HCT116 (cell line): ENCODE results near the gene MRM1. TPM values are rescaled to one million over a fixed set of nuclear protein-coding genes. Genes with fewer than 3 reads are reported as not detected.

Experiments used
- ATAC-seq: fragments of 200-7000 bp; cut with Tn5 transposase; 2 replicates; pipeline ENCODE4 v1.9.1; 2020; ENCODE audit warnings: mild to moderate bottlenecking, moderate library complexity
- BruUV-seq: library from RNA; stranded (reverse); fragments of 400-500 nt; replicated peaks from 2 replicates; lab custom pipeline; 2021; lab: Mats Ljungman, UMichigan
- CTCF ChIA-PET: fragments of 300-600 bp; sonication (Branson Sonifier 250); formaldehyde crosslinking; loops from one replicate; lab custom pipeline; 2021; ENCODE audit warnings: antibody characterized with exemption; lab: Charles Lee
- POLR2A ChIA-PET: fragments of 300-600, 350-600 bp; sonication (Branson Sonifier 250); formaldehyde crosslinking; loops from one replicate; lab custom pipeline; 2021; ENCODE audit warnings: antibody characterized with exemption; lab: Charles Lee
- RAD21 ChIA-PET, 2 experiments: fragments of 300-600 bp; sonication (Branson Sonifier 250); formaldehyde crosslinking; loops; one replicate each; lab custom pipeline; 2023; ENCODE audit warnings: low total read pairs in 2 of 2; ENCODE audit not compliant: uncharacterized antibody in 2 of 2, unreplicated experiment in 2 of 2, low non-redundant PET in 1 of 2; lab: Charles Lee
- DNase-seq: peaks from one replicate; pipeline ENCODE4 v3.0.0-alpha.2; 2010; ENCODE audit warnings: low read depth, low spot score
- H2AFZ ChIP-seq: fragments of 200-600 bp; shearing (Covaris generic), sonication (generic); 2 replicates; pipeline ENCODE4 v1.6.1; 2017; ENCODE audit warnings: low read depth, mixed run types, mixed read lengths, antibody characterized with exemption, low read length; ENCODE audit not compliant: poor library complexity, severe bottlenecking
- H3K27ac ChIP-seq: 2 replicates; pipeline ENCODE4 v1.5.1; 2012; ENCODE audit warnings: low read depth, low read length
- H3K27me3 ChIP-seq: fragments of 200-600 bp; sonication (generic); 2 replicates; pipeline ENCODE4 v1.6.1; 2016; ENCODE audit warnings: mixed run types, low read length, mixed read lengths; ENCODE audit not compliant: insufficient read depth
- H3K36me3 ChIP-seq, 2 experiments: fragments of 200-500 bp in 1 of 2; fragments of 200-600 bp in 1 of 2; sonication (Bioruptor generic) in 1 of 2; sonication (generic) in 1 of 2; 2 replicates each; pipeline versions ENCODE4 v1.5.1 to v1.6.1; 2014 to 2016; ENCODE audit warnings: low read length in 2 of 2, inconsistent platforms in 1 of 2, mixed read lengths in 1 of 2, mixed run types in 1 of 2; ENCODE audit not compliant: insufficient read depth in 2 of 2, control insufficient read depth in 1 of 2
- H3K4me1 ChIP-seq, 2 experiments: fragments of 200-600 bp in 1 of 2; sonication (generic) in 1 of 2; 2 replicates each; pipeline versions ENCODE4 v1.5.1 to v1.6.1; 2012 to 2017; ENCODE audit warnings: low read length in 2 of 2, inconsistent platforms in 1 of 2, mild to moderate bottlenecking in 1 of 2, mixed read lengths in 1 of 2, mixed run types in 1 of 2, moderate library complexity in 1 of 2; ENCODE audit not compliant: insufficient read depth in 2 of 2, control insufficient read depth in 1 of 2
- H3K4me2 ChIP-seq: fragments of 200-600 bp; sonication (generic); 2 replicates; pipeline ENCODE4 v1.6.1; 2017; ENCODE audit warnings: mixed run types, low read length, mixed read lengths
- H3K4me3 ChIP-seq, 2 experiments: fragments of 200-600 bp in 1 of 2; sonication (generic) in 1 of 2; replicated peaks in 1 of 2; 2 replicates each; pipeline ENCODE4 v1.5.1; 2011 to 2016; ENCODE audit warnings: low read length in 2 of 2, control low read depth in 1 of 2, low read depth in 1 of 2, mild to moderate bottlenecking in 1 of 2, mixed read lengths in 1 of 2, mixed run types in 1 of 2
- H3K79me2 ChIP-seq: fragments of 200-600 bp; sonication (generic); 2 replicates; pipeline ENCODE4 v1.6.1; 2017; ENCODE audit warnings: mild to moderate bottlenecking, mixed run types, low read length, moderate library complexity, mixed read lengths; ENCODE audit not compliant: insufficient read depth
- H3K9ac ChIP-seq: fragments of 200-600 bp; sonication (generic); 2 replicates; pipeline ENCODE4 v1.6.1; 2016; ENCODE audit warnings: low read length, mixed read lengths
- H3K9me2 ChIP-seq: fragments of 200-600 bp; sonication (generic), shearing (Covaris generic); 2 replicates; pipeline ENCODE4 v1.6.1; 2017; ENCODE audit warnings: mixed run types, mild to moderate bottlenecking, moderate library complexity; ENCODE audit not compliant: insufficient read depth
- H3K9me3 ChIP-seq, 2 experiments: fragments of 200-500 bp in 1 of 2; fragments of 200-600 bp in 1 of 2; sonication (Bioruptor generic) in 1 of 2; sonication (generic) in 1 of 2; 2 replicates each; pipeline ENCODE4 v1.6.1; 2014 to 2017; ENCODE audit warnings: low read length in 2 of 2, mixed read lengths in 2 of 2, inconsistent platforms in 1 of 2, low read depth in 1 of 2, mild to moderate bottlenecking in 1 of 2, mixed run types in 1 of 2, moderate library complexity in 1 of 2; ENCODE audit not compliant: control insufficient read depth in 1 of 2, insufficient read depth in 1 of 2
- H4K20me1 ChIP-seq: fragments of 200-600 bp; sonication (generic), shearing (Covaris generic); 2 replicates; pipeline ENCODE4 v1.6.1; 2017; ENCODE audit warnings: mixed run types, mild to moderate bottlenecking, moderate library complexity; ENCODE audit not compliant: insufficient read depth
- CBX3 ChIP-seq: IDR thresholded peaks from 2 replicates; pipeline ENCODE4 v1.6.1; 2012; ENCODE audit warnings: low read depth
- CEBPB ChIP-seq: IDR thresholded peaks from 2 replicates; pipeline ENCODE4 v1.6.1; 2012; ENCODE audit warnings: low read depth
- ELF1 ChIP-seq: IDR thresholded peaks from 2 replicates; pipeline ENCODE4 v1.6.1; 2012; ENCODE audit warnings: low read depth, borderline replicate concordance
- EZH2phosphoT487 ChIP-seq: fragments of 200-600 bp; IDR thresholded peaks from 2 replicates; pipeline ENCODE4 v1.6.1; 2018; ENCODE audit warnings: antibody characterized with exemption, borderline replicate concordance
- MAX ChIP-seq: IDR thresholded peaks from 2 replicates; pipeline ENCODE4 v1.6.1; 2012
- RAD21 ChIP-seq: IDR thresholded peaks from 2 replicates; pipeline ENCODE4 v1.6.1; 2012; ENCODE audit warnings: low read depth, mild to moderate bottlenecking
- REST ChIP-seq: IDR thresholded peaks from 2 replicates; pipeline ENCODE4 v1.6.1; 2012; ENCODE audit warnings: low read depth
- TCF7L2 ChIP-seq: IDR thresholded peaks from 2 replicates; pipeline ENCODE4 v1.7.0; 2011; ENCODE audit warnings: borderline replicate concordance, inconsistent platforms; ENCODE audit not compliant: insufficient read depth, insufficient read length; ENCODE audit errors: extremely low read depth
- YY1 ChIP-seq: IDR thresholded peaks from 2 replicates; pipeline ENCODE4 v1.6.1; 2011; ENCODE audit warnings: low read length, low read depth, moderate library complexity, mild to moderate bottlenecking; ENCODE audit not compliant: insufficient replicate concordance; ENCODE audit errors: extremely low read depth
- ZBTB33 ChIP-seq: IDR thresholded peaks from 2 replicates; pipeline ENCODE4 v1.6.1; 2011; ENCODE audit warnings: mild to moderate bottlenecking, low read length, moderate library complexity; ENCODE audit not compliant: insufficient replicate concordance; ENCODE audit errors: extremely low read depth
- intact Hi-C: fragments of 100-400 bp; cut with micrococcal nuclease; formaldehyde crosslinking; loops from 2 replicates; pipeline ENCODE4 v1.10.0; 2022
- total RNA-seq: library from RNA; stranded (reverse); gene quantifications from one replicate; pipeline ENCODE4 v1.2.1, GENCODE V29; 2021; ENCODE audit not compliant: unreplicated experiment

MRM1 gene
- total RNA-seq, 1 experiment from 2014 or later = 14.5 TPM

GRCh38 chr17:36625188-36625587 lies 23.8 kb downstream of the MRM1 start:
- intact Hi-C loops = loop anchor here (5.0 kb wide), 2 partner anchors 597 to 772 kb away; no protein-coding TSS in a partner anchor
- Histone ChIP-seq H3K27me3 (no peaks in the 10 kb centered on the region), H3K4me2 (no peak overlapping the region), H3K36me3 (no peaks in the 10 kb centered on the region), H3K27ac (no peak overlapping the region), H3K9ac (no peak overlapping the region), H2AFZ (no peak overlapping the region), H4K20me1 (no peaks in the 10 kb centered on the region), H3K79me2 (no peaks in the 10 kb centered on the region), H3K9me2 (no peaks in the 10 kb centered on the region), H3K4me1 (peaks cover 0 to 4% of the 10 kb centered on the region in 2 experiments; a peak in 2 of 4 replicates), H3K4me3 (no peak overlapping the region), H3K9me3 (no peaks in the 10 kb centered on the region)
- RAD21 ChIA-PET = no interaction called here
- CTCF ChIA-PET = interaction anchor here (0.8 to 1.6 kb wide), 10 partner anchors 11 to 749 kb away, joined by 3 to 10 read pairs (median 4); no protein-coding TSS in a partner anchor
- ATAC-seq (no peak), DNase-seq (no peak)
- TF ChIP-seq RAD21 = no peak
- no peak for TF ChIP-seq MAX
- no peak for TF ChIP-seq YY1
- no peak for TF ChIP-seq ELF1
- no peak for TF ChIP-seq TCF7L2
- TF ChIP-seq CEBPB = no peak
- TF ChIP-seq REST = no peak
- TF ChIP-seq ZBTB33 = no peak
- TF ChIP-seq EZH2phosphoT487 = no peak
- no peak for TF ChIP-seq CBX3
- no TSS peak for BruUV-seq
- POLR2A ChIA-PET = no interaction called here
